SK-N-MC (cell line): ENCODE results near the gene SMIM14.

Experiments
- EZH2 ChIP-seq: fragments of 200-600 bp; sonication (generic); IDR thresholded peaks from one replicate; pipeline ENCODE4 v1.6.1; 2017; ENCODE audit warnings: antibody characterized with exemption
- FOXP2 ChIP-seq: optimal IDR thresholded peaks from 2 replicates; pipeline ENCODE3; 2011; ENCODE audit warnings: mild to moderate bottlenecking, moderate library complexity; ENCODE audit not compliant: insufficient read depth; ENCODE audit errors: extremely low read length, control extremely low read depth

- TF ChIP-seq FOXP2, result no peak
- TF ChIP-seq EZH2, result no peak
Observed at GRCh38 chr4:39514888-39515401, 123.7 kb downstream of the SMIM14 start.
